ENCODE measurements around the gene PCMT1. TPM values are rescaled to one million over a fixed set of nuclear protein-coding genes. Genes with fewer than 3 reads are reported as not detected.

Gene PCMT1
- total and polyA plus RNA-seq, 9 of the 15 experiments (the other 6 are each of a cell fraction or from before 2014, with no cell fraction given) = 217 to 541 (median 327) TPM

DNA sequence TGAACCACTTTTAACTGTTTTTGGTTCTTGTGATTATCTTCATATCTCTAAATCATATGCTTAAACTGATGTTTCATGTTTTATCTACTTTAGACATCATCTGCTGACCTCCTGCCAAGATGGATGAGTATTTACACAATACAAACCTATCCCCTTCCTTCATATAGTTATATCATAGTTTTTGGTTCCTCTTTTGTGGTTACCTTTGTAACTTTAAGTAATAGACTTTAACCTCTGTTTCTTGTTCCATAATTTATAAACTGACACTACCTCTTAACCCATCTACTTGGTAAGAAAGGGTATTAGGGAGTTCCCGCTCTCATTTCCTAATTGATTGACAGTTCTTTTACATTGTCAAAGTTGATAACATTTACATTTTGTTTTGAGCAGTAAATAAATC, 11.9 kb downstream of the PCMT1 start:
- H3K4me3 ChIP-seq = no peak overlapping the region
- H3K27ac ChIP-seq (ENCODE audit: extremely low read depth, low read depth, low read length) = no peak overlapping the region
- H4K20me1 ChIP-seq (replicated peaks; ENCODE audit: control insufficient read depth, insufficient read depth, low read length) = no peaks in the 10 kb centered on the region; the same call in none of the 2 replicates
- peaks cover 86% of the 10 kb centered on the region for H3K79me2 ChIP-seq (ENCODE audit: control insufficient read depth, insufficient read depth, low read length)
- H3K9ac ChIP-seq (ENCODE audit: insufficient read depth in 1 of 2, low read depth in 2 of 2, low read length in 2 of 2) = no peak overlapping the region
- H3K9me3 ChIP-seq (replicated peaks; ENCODE audit: control insufficient read depth, insufficient read depth, low read depth, low read length) = peaks cover 13% of the 10 kb centered on the region
- ChIA-PET POLR2A (no interaction called here), CTCF (ENCODE audit: low intra/inter-chr PET ratio) (no interaction called here)
- FAIRE-seq (no peak), DNase-seq (ENCODE audit: extremely low read depth in 1 of 4, low spot score in 3 of 4) (no peak), ATAC-seq (no peak; the same call in 2 of the 3 replicates)
- H3K4me1 ChIP-seq (replicated peaks in 1 of 2; ENCODE audit: control insufficient read depth in 2 of 2, insufficient read depth in 2 of 2, low read length in 2 of 2) = peaks cover 0 to 4% of the 10 kb centered on the region in 2 experiments; a peak in 2 of 5 replicates
- intact Hi-C loops (cut with micrococcal nuclease) (no loop called here), in situ Hi-C loops (cut with MboI) (no loop called here)
- H3K27me3 ChIP-seq (ENCODE audit: control insufficient read depth in 2 of 2, insufficient read depth in 2 of 2, low read length in 2 of 2) = no peaks in the 10 kb centered on the region
- no TSS peak for BruUV-seq (replicated peaks)
- no peaks in the 10 kb centered on the region for H3K9me1 ChIP-seq (ENCODE audit: control insufficient read depth, insufficient read depth, low read length)
- no peak overlapping the region for H2AFZ ChIP-seq (ENCODE audit: low read depth, low read length)
- peaks cover 58% of the 10 kb centered on the region for H3K36me3 ChIP-seq (ENCODE audit: control insufficient read depth, insufficient read depth, low read length)
- 67% methylated on average over 1 of the region's 1 CpG for WGBS (ENCODE audit: insufficient coverage, low coverage, missing lambda C conversion rate)
- H3K4me2 ChIP-seq (ENCODE audit: insufficient read depth, low read length) = no peak overlapping the region
- TF ChIP-seq, protein P1, sequence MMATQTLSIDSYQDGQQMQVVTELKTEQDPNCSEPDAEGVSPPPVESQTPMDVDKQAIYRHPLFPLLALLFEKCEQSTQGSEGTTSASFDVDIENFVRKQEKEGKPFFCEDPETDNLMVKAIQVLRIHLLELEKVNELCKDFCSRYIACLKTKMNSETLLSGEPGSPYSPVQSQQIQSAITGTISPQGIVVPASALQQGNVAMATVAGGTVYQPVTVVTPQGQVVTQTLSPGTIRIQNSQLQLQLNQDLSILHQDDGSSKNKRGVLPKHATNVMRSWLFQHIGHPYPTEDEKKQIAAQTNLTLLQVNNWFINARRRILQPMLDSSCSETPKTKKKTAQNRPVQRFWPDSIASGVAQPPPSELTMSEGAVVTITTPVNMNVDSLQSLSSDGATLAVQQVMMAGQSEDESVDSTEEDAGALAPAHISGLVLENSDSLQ (IDR thresholded peaks at IDR 0.05) = peak; percentile 85
- TF ChIP-seq TAF9B (IDR thresholded peaks at IDR 0.05; ENCODE audit: partially characterized antibody) = no peak
- TF ChIP-seq, protein P2, sequence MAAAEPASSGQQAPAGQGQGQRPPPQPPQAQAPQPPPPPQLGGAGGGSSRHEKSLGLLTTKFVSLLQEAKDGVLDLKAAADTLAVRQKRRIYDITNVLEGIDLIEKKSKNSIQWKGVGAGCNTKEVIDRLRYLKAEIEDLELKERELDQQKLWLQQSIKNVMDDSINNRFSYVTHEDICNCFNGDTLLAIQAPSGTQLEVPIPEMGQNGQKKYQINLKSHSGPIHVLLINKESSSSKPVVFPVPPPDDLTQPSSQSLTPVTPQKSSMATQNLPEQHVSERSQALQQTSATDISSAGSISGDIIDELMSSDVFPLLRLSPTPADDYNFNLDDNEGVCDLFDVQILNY (CRISPR knock-in tag; IDR thresholded peaks at IDR 0.05) = no peak
- TF ChIP-seq BACH1 (tag; IDR thresholded peaks at IDR 0.05) = no peak
- no peak for TF ChIP-seq ZFP30 (CRISPR knock-in tag; IDR thresholded peaks at IDR 0.05; ENCODE audit: borderline replicate concordance)
- TF ChIP-seq, protein P3, sequence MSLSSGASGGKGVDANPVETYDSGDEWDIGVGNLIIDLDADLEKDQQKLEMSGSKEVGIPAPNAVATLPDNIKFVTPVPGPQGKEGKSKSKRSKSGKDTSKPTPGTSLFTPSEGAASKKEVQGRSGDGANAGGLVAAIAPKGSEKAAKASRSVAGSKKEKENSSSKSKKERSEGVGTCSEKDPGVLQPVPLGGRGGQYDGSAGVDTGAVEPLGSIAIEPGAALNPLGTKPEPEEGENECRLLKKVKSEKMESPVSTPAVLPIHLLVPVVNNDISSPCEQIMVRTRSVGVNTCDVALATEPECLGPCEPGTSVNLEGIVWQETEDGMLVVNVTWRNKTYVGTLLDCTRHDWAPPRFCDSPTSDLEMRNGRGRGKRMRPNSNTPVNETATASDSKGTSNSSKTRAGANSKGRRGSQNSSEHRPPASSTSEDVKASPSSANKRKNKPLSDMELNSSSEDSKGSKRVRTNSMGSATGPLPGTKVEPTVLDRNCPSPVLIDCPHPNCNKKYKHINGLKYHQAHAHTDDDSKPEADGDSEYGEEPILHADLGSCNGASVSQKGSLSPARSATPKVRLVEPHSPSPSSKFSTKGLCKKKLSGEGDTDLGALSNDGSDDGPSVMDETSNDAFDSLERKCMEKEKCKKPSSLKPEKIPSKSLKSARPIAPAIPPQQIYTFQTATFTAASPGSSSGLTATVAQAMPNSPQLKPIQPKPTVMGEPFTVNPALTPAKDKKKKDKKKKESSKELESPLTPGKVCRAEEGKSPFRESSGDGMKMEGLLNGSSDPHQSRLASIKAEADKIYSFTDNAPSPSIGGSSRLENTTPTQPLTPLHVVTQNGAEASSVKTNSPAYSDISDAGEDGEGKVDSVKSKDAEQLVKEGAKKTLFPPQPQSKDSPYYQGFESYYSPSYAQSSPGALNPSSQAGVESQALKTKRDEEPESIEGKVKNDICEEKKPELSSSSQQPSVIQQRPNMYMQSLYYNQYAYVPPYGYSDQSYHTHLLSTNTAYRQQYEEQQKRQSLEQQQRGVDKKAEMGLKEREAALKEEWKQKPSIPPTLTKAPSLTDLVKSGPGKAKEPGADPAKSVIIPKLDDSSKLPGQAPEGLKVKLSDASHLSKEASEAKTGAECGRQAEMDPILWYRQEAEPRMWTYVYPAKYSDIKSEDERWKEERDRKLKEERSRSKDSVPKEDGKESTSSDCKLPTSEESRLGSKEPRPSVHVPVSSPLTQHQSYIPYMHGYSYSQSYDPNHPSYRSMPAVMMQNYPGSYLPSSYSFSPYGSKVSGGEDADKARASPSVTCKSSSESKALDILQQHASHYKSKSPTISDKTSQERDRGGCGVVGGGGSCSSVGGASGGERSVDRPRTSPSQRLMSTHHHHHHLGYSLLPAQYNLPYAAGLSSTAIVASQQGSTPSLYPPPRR (CRISPR knock-in tag; IDR thresholded peaks at IDR 0.05; ENCODE audit: borderline replicate concordance) = no peak
- no peak for TF ChIP-seq ZNF561 (CRISPR knock-in tag; conservative IDR thresholded peaks at IDR 0.05)
- no peak for TF ChIP-seq RFX7 (CRISPR knock-in tag; IDR thresholded peaks at IDR 0.05)
- TF ChIP-seq, protein P4, sequence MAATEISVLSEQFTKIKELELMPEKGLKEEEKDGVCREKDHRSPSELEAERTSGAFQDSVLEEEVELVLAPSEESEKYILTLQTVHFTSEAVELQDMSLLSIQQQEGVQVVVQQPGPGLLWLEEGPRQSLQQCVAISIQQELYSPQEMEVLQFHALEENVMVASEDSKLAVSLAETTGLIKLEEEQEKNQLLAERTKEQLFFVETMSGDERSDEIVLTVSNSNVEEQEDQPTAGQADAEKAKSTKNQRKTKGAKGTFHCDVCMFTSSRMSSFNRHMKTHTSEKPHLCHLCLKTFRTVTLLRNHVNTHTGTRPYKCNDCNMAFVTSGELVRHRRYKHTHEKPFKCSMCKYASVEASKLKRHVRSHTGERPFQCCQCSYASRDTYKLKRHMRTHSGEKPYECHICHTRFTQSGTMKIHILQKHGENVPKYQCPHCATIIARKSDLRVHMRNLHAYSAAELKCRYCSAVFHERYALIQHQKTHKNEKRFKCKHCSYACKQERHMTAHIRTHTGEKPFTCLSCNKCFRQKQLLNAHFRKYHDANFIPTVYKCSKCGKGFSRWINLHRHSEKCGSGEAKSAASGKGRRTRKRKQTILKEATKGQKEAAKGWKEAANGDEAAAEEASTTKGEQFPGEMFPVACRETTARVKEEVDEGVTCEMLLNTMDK (IDR thresholded peaks at IDR 0.05; ENCODE audit: borderline replicate concordance, insufficient read depth, low read depth, low read length, poor library complexity, severe bottlenecking) = no peak
- TF ChIP-seq POLR2B (IDR thresholded peaks at IDR 0.05; ENCODE audit: low read depth, partially characterized antibody) = no peak
- no peak for TF ChIP-seq POLR2H (tag; IDR thresholded peaks at IDR 0.05; ENCODE audit: low read depth)
- TF ChIP-seq, protein P5, sequence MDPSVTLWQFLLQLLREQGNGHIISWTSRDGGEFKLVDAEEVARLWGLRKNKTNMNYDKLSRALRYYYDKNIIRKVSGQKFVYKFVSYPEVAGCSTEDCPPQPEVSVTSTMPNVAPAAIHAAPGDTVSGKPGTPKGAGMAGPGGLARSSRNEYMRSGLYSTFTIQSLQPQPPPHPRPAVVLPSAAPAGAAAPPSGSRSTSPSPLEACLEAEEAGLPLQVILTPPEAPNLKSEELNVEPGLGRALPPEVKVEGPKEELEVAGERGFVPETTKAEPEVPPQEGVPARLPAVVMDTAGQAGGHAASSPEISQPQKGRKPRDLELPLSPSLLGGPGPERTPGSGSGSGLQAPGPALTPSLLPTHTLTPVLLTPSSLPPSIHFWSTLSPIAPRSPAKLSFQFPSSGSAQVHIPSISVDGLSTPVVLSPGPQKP (CRISPR knock-in tag; IDR thresholded peaks at IDR 0.05) = no peak
